Spinal cord (tissue), 10 donors: ENCODE measurements around the gene MTX2. TPM values are rescaled to one million over a fixed set of nuclear protein-coding genes. Genes with fewer than 3 reads are reported as not detected.

ENCODE experiments used
- DNase-seq, 6 donors: peaks; one replicate each; pipeline versions ENCODE4 v3.0.0 to v3.0.0-alpha.2; 2013 to 2015; ENCODE audit warnings: low spot score in 6 of 6, low read depth in 4 of 6
- H3K27ac ChIP-seq: one replicate; pipeline ENCODE4 v1.5.1; 2013; ENCODE audit warnings: low read depth, low read length, control low read depth
- H3K27me3 ChIP-seq: one replicate; pipeline ENCODE4 v1.6.1; 2013; ENCODE audit warnings: low read length; ENCODE audit not compliant: control insufficient read depth, insufficient read depth
- H3K36me3 ChIP-seq: one replicate; pipeline ENCODE4 v1.6.1; 2013; ENCODE audit warnings: low read length; ENCODE audit not compliant: control insufficient read depth, insufficient read depth
- H3K4me1 ChIP-seq: one replicate; pipeline ENCODE4 v1.6.1; 2013; ENCODE audit warnings: low read length; ENCODE audit not compliant: control insufficient read depth, insufficient read depth
- H3K4me3 ChIP-seq: one replicate; pipeline ENCODE4 v1.5.1; 2013; ENCODE audit warnings: low read depth, low read length, control low read depth
- H3K9me3 ChIP-seq: one replicate; pipeline ENCODE4 v1.6.1; 2013; ENCODE audit warnings: low read length; ENCODE audit not compliant: control insufficient read depth, insufficient read depth
- WGBS: methylation state at CpG from one replicate; pipeline ENCODE4 v1.1.5; 2013; ENCODE audit warnings: missing lambda C conversion rate; ENCODE audit not compliant: insufficient coverage; 5-methylcytosine and 5-hydroxymethylcytosine counted together
- polyA plus RNA-seq, 2 donors: library from polyadenylated mRNA; unstranded; fragments of 120-200 nt; gene quantifications; one replicate each; pipeline ENCODE4 v1.2.1, GENCODE V29; 2013; ENCODE audit not compliant: insufficient read length in 2 of 2
- total RNA-seq, 2 donors: library from RNA; depleted of rRNA in 1 of 2; stranded (reverse); fragments of 120-200 nt in 1 of 2; fragments of >200 nt in 1 of 2; gene quantifications; one replicate each; pipeline versions ENCODE4 v1.2.3 to v1.2.4, GENCODE V29; 2013 to 2014
- donor health status: healthy.

Gene MTX2
- total and polyA plus RNA-seq, 4 donors, result 34.1 to 102 (median 68.8) TPM

- Histone ChIP-seq H3K4me3 (no peak overlapping the region), H3K9me3 (no peaks in the 10 kb centered on the region), H3K27me3 (no peaks in the 10 kb centered on the region), H3K27ac (no peak overlapping the region), H3K4me1 (no peaks in the 10 kb centered on the region), H3K36me3 (no peaks in the 10 kb centered on the region)
- no CpG with 5 or more reads among the region's 2 CpGs for WGBS
- no peak for DNase-seq
These were observed 116.0 kb downstream of the MTX2 start for GRCh38 chr2:176385219-176385759.

- 20% methylated on average over 1 of the region's 2 CpGs for WGBS
- DNase-seq, result no peak
- no peak overlapping the region for H3K27ac ChIP-seq
- no peaks in the 10 kb centered on the region for H3K36me3 ChIP-seq
- no peaks in the 10 kb centered on the region for H3K9me3 ChIP-seq
- H3K4me1 ChIP-seq, result no peaks in the 10 kb centered on the region
- no peaks in the 10 kb centered on the region for H3K27me3 ChIP-seq
- no peak overlapping the region for H3K4me3 ChIP-seq
These were observed 116.6 kb downstream of the MTX2 start for GRCh38 chr2:176385838-176386237.

Other genes with a start within 250 kb of the MTX2 start
- gene EVX2, start 185.5 kb upstream of the MTX2 start, total RNA-seq, result under 1 TPM; 0.17 to 0.59 TPM
- gene EVX2, start 185.5 kb upstream of the MTX2 start, polyA plus RNA-seq, result 1 to 10 TPM in 1 of 2 donors, under 1 TPM in 1; 0.74 to 1.1 TPM
- under 1 TPM in 1 of 2 donors, not detected in 1; 0.10 TPM for gene HOXD13, start 176.7 kb upstream of the MTX2 start, total RNA-seq
- not detected for gene HOXD13, start 176.7 kb upstream of the MTX2 start, polyA plus RNA-seq
- gene HOXD12, start 169.6 kb upstream of the MTX2 start, total RNA-seq, result not detected
- not detected for gene HOXD12, start 169.6 kb upstream of the MTX2 start, polyA plus RNA-seq
- 1 to 10 TPM in 1 of 2 donors, not detected in 1; 1.4 TPM for gene HOXD11, start 162.2 kb upstream of the MTX2 start, total RNA-seq
- gene HOXD11, start 162.2 kb upstream of the MTX2 start, polyA plus RNA-seq, result under 1 TPM; 0.39 to 0.51 TPM
- 10 to 100 TPM in 1 of 2 donors, not detected in 1; 15.5 TPM for gene HOXD10, start 152.7 kb upstream of the MTX2 start, total RNA-seq
- gene HOXD10, start 152.7 kb upstream of the MTX2 start, polyA plus RNA-seq, result under 1 TPM; 0.92 to 0.98 TPM
- gene HOXD9, start 146.7 kb upstream of the MTX2 start, total RNA-seq, result 1 to 10 TPM in 1 of 2 donors, under 1 TPM in 1; 0.22 to 3.2 TPM
- 1 to 10 TPM; 3.0 to 3.2 TPM for gene HOXD9, start 146.7 kb upstream of the MTX2 start, polyA plus RNA-seq
- gene HOXD8, start 139.7 kb upstream of the MTX2 start, total RNA-seq, result 10 to 100 TPM; 10.5 to 12.9 TPM
- 10 to 100 TPM; 29.9 to 42.7 TPM for gene HOXD8, start 139.7 kb upstream of the MTX2 start, polyA plus RNA-seq
- 1 to 10 TPM; 3.9 to 9.0 TPM for gene HOXD4, start 117.9 kb upstream of the MTX2 start, total RNA-seq
- gene HOXD4, start 117.9 kb upstream of the MTX2 start, polyA plus RNA-seq, result 10 to 100 TPM; 15.7 to 19.8 TPM
- 10 to 100 TPM in 1 of 2 donors, 1 to 10 TPM in 1; 7.3 to 11.2 TPM for gene HOXD3, start 112.1 kb upstream of the MTX2 start, total RNA-seq
- gene HOXD3, start 112.1 kb upstream of the MTX2 start, polyA plus RNA-seq, result 10 to 100 TPM; 18.1 to 23.0 TPM
- gene HOXD1, start 80.8 kb upstream of the MTX2 start, total RNA-seq, result 1 to 10 TPM in 1 of 2 donors, under 1 TPM in 1; 0.66 to 2.7 TPM
- gene HOXD1, start 80.8 kb upstream of the MTX2 start, polyA plus RNA-seq, result 1 to 10 TPM; 5.1 to 5.6 TPM